SW 1271 (cell line): ENCODE data around the gene NT5C3A.
"Not testable (repeated sequence)": the region's sequence is repeated elsewhere in the genome, so short reads cannot be mapped to it uniquely, and the experiment has no call there.

Experiments used
- DNase-seq, 2 experiments: peaks; one replicate each; lab custom pipeline; 2025; lab: John Stamatoyannopoulos, UW

Gene NT5C3A

GRCh38 chr7:33041631-33042428 lies 20.7 kb downstream of the NT5C3A start:
- no peak for DNase-seq

DNA sequence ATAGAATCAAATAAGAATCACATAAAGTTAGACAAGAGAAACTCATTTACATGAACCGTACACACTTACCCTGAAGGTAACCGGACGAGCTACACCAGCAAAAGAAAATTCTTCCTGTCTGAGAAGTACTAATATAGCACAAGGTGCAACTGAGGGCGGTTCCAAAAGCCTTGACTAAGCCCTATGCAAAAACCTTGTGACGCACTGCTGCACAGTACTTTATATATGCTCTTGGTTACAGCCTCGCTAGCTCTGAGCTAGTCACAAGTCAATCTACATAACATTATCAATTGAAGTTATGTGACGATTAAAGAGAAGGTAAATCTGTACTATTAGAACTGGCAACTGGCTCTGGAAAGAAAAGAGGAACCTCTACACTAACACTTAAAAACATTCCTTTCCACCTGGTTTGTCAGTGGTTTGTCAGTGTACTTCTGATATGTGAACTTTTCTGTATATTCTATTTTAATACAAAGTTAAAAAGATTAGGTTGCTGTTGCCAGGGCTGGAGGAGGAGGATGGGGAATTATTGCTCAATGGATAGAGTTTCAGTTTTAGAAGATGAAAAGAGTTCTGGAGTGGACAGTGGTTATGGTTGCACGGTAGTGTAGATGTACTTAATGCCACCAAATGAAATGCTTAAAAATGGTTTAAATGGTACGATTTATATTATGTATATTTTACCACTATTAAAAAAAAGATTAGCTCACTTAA lies 21.6 kb downstream of the NT5C3A start:
- no peak for DNase-seq

DNA sequence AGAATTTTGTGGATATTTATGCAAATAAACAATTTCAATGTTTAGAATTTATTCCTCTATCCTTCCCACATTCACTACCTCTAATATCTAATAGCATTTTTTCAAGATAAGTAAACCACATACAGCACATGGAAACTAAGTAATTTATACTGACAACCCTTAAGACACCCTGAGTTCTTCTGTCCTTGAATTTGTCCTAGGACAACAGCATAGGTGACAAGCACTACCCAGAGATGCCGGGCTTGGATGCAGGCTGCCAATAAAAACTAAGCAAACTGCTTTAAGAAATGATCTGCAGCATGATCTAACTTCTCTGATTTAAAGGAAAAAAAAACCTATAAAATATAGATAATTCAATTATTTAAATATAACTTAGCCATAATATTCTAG lies 22.7 kb downstream of the NT5C3A start:
- no peak for DNase-seq

DNA sequence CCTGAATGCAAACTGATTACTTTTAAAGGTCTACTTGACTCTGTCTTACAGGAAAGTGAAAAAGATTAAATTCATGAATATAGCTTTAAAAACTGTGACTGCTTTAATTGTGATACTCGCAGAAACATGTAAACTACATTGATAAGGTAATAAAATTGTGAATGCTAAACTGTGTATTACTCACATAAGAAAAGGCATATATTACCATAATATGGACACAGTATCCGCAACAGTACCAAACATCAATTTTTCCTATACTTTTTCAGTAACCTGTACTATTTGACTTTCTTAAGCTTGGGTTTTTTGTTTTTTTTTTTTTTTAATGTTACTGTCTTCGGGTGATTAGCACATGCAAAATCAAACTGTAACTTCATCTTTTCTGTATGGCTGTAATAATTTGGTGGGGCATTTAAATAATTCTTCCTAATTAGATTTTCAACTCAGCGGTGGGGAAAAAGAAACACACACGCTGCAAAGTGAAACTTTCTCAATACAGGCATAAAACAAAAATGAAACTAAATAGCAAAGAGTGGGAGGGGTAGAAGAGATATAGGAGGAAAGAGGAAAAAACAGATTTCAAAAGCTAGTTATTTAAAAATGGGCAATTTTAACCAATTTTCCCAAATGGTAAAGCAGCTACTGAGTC lies 23.2 kb downstream of the NT5C3A start:
- DNase-seq, result no peak

- no peak for DNase-seq
Observed at GRCh38 chr7:33038639-33039038, 23.9 kb downstream of the NT5C3A start.

GRCh38 chr7:33035776-33036175 lies 26.8 kb downstream of the NT5C3A start:
- DNase-seq, result no peak

DNA sequence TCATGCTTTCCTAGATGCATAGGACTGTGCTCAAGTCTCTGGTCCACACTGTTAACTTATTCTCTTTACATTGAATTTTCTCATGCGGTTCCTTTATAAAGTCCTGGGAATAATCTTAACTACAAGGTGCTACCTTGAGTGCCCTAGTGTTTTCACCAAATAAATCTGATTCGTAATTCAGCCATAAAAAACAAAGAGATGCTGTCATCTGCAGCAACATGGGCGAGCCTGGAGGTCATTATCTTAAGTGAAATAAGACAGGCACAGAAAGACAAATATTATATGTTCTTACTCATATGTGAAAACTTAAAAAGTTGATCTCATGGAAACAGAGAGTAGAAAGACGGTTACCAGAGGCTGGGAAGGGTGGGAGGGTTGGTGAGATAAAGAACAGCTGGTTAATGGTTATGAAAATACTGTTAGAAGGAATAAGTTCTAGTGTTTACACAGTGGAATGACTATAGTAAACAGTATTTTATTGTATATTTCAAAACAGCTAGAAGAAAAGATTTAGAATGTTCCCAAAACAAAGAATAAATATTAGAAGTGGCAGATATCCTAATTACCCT lies 38.3 kb downstream of the NT5C3A start:
- no peak for DNase-seq

DNA sequence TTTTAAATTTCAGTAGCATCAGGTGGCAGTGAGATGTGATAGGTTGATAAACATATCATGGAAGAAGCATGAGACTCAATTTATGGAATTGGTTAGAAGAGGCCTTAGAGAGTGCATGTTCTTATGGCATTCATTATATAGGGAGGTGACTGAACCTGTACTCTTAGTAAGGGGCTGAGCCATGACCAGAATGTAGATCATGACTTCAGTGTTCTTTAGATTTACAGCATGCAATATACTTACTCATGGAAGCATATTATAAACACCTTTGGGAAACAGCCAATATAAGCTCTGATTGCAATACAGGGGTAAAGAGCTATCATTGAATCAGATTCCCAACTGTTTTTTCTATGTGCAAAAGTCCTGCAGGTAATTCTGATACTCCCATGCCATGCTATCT lies 50.2 kb downstream of the NT5C3A start:
- DNase-seq, result no peak

GRCh38 chr7:33009734-33010133 lies 52.8 kb downstream of the NT5C3A start:
- no peak for DNase-seq

- DNase-seq, result not testable (repeated sequence)
Observed at GRCh38 chr7:33005690-33006089, 56.9 kb downstream of the NT5C3A start.

GRCh38 chr7:33005193-33005592 lies 57.4 kb downstream of the NT5C3A start:
- not testable (repeated sequence) for DNase-seq

DNA sequence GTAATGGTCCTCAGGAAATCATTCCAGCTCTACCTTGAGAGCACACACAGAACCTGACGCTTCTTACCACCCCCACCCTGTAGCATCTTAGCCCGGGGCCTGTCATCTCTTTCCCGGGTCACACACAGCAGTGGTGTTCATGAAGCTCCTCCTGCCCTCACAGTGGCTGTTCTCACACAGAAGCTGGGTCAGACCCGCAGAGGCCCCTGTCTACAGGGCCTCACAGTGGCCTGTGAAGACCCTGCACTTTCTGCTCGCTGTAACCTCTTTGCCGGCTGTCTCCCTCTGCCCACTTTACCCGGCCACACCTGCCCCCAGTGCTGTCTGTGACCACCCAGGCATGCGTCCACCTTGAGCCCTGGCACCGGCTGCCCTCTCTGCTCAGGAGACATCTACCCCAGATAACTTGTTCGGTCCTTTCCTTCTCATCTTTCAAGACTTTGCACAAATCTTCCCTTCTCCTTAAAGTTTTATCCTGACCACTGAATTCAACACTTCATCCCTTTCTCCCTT lies 58.4 kb downstream of the NT5C3A start:
- not testable (repeated sequence) for DNase-seq

- not testable (repeated sequence) for DNase-seq
Observed at GRCh38 chr7:33003111-33003510, 59.5 kb downstream of the NT5C3A start.

DNA sequence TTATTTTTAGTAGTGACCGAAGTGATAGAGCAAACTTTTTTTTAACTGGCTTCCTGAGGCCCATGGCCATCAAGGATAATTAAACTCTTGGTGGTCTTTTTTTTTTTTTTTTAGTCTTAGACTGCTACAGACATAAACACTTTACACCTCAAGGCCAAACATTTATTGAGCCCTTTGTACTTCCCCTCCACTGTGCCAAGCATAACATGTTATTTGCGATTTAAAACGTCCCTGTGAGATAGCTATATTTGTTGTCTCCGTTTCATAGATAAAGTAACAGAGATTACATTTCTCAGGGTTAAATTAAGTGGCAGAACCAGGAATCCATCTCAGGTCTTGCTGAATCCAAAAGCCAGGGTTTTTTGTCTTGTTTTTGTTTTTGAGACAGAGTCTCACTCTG lies 63.2 kb downstream of the NT5C3A start:
- not testable (repeated sequence) for DNase-seq

- DNase-seq, result not testable (repeated sequence)
Observed at GRCh38 chr7:32998361-32999171, 64.0 kb downstream of the NT5C3A start.

GRCh38 chr7:32997956-32998355 lies 64.6 kb downstream of the NT5C3A start:
- DNase-seq, result not testable (repeated sequence)

GRCh38 chr7:32992750-32993149 lies 69.8 kb downstream of the NT5C3A start:
- DNase-seq, result not testable (repeated sequence)

- DNase-seq, result not testable (repeated sequence)
Observed at GRCh38 chr7:32991975-32992700, 70.4 kb downstream of the NT5C3A start.

DNA sequence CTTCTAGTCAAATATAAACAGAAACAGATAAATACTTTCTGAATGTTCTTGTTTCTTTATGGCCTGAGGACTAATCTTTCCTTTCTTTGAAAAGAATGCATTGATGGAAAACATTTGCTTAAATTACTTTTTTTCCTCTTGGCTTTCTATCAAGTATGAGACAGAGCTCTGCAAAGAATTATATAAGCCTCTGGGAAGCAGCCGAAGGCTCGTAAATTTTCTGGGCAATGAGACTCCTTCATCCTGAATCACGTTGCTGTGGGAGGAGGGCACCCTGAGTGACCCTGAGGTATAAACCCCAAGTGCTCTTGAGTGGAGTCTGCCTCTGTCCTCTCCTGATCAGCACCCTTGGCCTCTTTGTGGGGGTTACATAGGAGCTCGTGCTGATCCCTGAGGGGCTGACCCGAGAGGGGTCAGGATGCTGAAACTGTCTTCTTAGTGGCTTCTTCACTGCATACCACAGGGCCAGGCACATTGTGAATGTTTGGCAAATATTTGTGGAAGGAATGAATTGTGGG lies 71.4 kb downstream of the NT5C3A start:
- DNase-seq, result not testable (repeated sequence)

- not testable (repeated sequence) for DNase-seq
Observed at GRCh38 chr7:32988148-32988547, 74.4 kb downstream of the NT5C3A start.
